GM11168 (cell line): ENCODE measurements around the gene MED8.

Source experiments
- in situ Hi-C: fragments of 300-500 bp; cut with MboI; formaldehyde crosslinking; loops from one replicate; pipeline ENCODE4 v1.12.0; 2022; ENCODE audit warnings: low sequenced_read_pairs; ENCODE audit not compliant: unreplicated experiment

Gene MED8

DNA sequence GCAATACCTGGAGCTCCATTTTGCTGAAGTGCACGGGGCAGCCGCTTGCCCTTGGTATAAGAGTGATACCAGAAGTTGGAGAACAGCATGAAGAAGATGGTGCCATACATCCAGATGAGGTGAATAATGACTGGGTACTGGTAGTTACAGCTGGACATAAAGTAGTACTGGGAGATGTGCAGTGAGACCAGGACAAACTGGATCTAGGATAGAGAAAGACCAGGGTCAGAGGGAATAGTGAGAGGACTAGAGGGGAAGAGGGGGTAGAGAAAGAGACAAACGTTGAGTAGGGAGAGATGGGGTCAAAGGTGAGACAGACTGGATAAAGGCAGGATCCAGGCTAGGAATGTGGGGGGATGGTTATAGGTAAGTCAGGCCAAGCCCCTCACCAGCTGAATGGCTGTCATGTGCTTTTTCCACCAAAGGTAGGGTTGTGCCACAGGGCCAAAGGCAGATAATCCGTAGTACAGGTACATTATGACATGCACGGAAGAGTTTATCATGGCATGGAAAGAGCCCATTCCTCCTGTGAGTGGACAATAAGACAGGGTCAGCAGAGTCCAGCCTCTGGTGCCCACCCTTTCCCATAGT lies 25.6 kb downstream of the MED8 start:
- in situ Hi-C loops, result loop anchor here (10.0 kb wide), 1 partner anchor 139 kb away; no protein-coding TSS in a partner anchor

DNA sequence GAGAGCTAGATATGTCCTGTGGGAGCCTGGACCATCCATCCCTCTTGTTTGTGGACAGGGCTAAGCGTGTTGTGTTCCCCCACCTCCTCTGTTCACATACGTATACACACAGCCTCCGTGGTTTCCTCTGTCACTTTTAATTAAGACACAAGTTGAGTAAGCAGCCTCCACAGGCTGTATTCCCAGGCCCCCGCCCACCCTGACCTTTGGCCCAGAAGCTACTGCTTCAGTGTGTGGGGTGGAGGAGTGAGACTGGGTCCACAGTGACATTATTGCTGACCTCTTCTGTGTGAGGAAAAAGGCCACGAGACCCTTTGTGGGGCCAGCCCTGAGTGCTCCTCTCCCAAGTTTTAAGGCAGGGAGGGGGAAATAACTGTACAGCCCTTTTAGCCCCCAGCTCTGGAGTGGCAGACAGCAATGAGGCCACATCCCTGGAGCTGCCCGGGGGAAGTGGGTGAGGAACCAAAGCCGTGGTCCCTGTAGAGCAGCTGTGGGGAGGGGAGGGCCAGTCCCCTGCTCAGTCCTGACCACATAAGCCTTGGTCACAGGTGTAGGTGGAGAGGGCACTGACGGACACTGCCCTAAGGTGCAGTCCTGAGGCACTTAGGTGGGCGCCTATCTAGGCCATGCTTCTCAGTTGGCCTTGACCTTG lies 26.2 kb downstream of the MED8 start:
- in situ Hi-C loops, result loop anchor here (10.0 kb wide), 1 partner anchor 139 kb away; no protein-coding TSS in a partner anchor

DNA sequence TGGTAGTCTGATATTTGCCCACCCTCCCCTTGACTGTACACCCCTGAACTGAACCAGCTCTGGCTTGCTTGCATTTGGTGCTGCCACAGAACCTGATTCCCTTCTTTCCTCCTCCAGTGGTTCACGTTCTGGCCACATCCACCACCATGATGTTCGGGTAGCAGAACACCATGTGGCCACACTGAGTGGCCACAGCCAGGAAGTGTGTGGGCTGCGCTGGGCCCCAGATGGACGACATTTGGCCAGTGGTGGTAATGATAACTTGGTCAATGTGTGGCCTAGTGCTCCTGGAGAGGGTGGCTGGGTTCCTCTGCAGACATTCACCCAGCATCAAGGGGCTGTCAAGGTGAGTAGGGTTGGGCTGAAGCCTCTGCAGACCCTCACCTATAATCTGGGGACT lies 29.0 kb downstream of the MED8 start:
- in situ Hi-C loops, result loop anchor here (10.0 kb wide), 1 partner anchor 136 kb away; no protein-coding TSS in a partner anchor

DNA sequence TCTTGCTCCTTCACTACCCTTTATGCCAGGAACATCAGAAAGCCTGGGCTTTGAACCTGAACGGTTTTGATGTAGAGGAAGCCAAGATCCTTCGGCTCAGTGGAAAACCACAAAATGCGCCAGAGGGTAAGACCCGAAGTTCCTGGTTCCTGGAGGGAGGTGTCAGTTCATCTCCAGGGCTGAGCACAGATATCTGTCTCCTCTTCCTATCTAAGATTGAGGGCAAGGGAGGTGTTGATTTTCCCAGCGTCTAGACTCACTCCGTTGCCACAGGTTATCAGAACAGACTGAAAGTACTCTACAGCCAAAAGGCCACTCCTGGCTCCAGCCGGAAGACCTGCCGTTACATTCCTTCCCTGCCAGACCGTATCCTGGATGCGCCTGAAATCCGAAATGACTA lies 29.9 kb downstream of the MED8 start:
- in situ Hi-C loops, result loop anchor here (10.0 kb wide), 1 partner anchor 135 kb away; no protein-coding TSS in a partner anchor

DNA sequence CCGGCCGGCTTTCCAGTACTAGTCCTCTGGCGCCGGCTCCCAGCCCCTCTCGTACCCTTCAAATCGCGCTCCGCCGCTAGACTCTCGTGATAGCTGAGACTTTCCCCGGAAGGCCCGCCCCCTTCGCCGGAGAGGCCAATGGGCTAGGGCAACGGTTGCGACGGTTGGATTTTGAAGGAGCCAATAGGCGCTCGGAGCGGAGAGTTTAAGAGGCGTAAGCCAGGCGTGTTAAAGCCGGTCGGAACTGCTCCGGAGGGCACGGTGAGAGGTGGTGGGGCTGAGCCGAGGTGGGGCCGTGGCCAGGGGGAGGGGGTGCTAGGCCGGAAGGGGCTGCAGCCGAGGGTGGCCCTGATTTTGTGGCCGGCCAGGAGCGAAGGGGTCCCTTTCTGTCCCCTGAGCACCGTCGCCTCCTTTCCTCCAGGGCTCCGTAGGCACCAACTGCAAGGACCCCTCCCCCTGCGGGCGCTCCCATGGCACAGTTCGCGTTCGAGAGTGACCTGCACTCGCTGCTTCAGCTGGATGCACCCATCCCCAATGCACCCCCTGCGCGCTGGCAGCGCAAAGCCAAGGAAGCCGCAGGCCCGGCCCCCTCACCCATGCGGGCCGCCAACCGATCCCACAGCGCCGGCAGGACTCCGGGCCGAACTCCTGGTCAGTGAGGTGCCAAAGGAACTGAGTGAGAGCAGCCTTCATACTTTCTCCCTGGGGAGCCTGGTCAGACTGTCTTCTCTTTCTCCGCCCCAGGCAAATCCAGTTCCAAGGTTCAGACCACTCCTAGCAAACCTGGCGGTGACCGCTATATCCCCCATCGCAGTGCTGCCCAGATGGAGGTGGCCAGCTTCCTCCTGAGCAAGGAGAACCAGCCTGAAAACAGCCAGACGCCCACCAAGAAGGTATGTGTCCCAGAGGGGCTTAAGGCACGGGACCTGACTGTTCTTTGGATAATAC lies 30.6 kb downstream of the MED8 start, which contains the start of gene CDC20:
CDC20 (plus strand) TSS at position 236 of the 948 bp plus-strand sequence; CDS start at position 471, 235 bp downstream.
- in situ Hi-C loops, result no loop called here

DNA sequence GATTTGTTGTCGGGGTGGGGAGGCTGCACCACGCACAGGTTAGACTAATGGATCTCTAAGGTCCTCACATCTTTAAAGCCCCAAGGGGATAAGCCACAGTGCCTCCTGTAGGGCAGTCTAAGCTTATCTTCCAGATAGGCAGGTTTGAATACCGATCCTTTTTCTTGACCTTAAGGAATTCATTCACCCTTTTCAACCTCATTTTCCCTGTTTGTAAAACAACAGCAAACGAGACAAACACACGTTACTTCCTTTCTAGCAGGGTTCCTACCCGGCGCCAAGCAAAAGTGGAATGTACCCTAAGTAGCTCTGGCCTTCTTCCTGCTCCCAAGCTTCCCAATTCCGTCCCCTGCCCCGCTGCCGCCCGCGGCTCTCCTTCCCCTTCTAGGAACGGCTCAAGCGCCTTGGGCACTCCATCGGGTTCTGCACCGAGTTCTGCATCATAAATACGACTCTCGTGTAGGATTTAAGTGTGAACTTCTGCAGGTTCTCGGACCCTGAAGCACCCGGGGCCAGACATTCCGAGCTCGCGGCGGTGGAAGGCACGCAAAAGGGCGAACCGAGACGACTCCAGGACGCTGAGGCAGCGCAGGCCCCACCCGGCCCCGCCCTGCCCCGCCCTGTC lies 31.4 kb downstream of the MED8 start:
- in situ Hi-C loops, result no loop called here

DNA sequence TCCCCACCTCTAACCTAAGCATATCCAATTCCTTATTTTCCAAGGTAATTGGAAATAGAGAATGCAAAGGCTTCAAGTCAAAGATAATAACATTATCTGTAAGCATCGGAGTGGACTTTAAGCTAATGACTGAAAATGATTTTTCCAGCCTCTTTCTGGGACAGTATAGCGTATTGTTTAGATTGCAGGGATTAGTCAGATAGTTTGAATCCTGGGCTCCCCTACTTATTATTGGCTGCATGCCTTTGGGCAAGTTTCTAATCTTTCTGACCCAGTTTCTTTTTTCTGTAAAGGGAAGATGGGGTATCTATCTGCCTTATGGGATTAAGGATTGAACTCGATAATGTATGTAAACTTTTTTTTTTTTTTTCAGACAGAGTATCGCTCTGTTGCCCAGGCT lies 32.3 kb downstream of the MED8 start:
- in situ Hi-C loops, result no loop called here

DNA sequence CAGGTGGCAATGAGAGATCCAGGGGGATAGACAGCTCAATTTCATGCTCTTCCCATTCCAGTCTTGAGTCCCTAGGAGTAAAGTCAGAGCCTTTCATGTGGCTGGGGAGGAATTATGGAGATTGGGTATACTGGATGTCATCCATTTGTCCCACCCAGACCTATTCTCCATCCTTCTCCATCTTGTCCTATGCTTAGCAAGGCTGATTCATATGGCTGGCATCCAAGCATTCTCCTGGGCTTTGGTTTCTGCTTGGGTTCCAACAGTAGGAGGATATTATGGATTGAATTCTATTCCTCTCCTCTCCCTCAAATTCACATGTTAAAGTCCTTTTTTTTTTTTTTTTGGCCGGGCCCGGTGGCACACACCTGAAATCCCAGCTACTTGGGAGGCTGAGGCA lies 34.7 kb downstream of the MED8 start:
- in situ Hi-C loops, result no loop called here

DNA sequence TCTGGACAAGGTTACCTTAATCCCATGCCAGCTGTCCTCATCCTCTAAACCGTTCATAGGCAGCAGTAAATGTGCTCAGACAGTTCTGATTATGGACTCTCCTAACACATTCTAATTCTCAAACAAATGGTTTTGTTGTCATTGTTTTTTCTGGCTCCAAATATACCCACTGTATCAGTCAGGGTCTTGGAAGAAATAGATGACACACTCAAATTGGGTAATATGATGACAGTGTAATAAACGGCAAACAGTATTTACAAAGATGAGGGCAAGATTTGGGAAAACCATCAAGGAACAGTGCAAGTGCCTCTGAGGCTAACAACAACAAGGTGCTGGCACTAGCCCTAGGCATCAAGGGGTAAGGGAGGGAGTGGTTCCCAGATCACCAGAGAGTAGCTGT lies 35.1 kb downstream of the MED8 start:
- in situ Hi-C loops, result no loop called here

DNA sequence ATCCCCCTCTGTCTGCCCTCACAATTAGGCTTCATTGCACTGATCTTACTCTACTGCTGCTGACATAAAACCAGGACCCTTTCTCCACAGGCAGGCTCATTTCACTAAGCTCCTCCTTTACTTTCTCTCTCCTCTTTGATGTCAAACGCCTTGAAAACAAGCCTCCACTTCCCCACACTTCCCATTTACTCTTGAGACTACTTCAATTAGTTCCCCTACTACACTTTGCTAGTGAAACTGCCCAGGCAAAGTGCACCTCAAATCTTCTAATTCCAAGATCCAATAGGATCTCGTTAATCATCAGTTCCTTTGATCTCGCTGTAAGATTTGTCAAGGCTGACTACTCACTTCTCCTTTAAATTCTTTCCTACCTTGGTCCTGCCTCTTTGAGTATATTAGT lies 36.7 kb downstream of the MED8 start:
- in situ Hi-C loops, result no loop called here

DNA sequence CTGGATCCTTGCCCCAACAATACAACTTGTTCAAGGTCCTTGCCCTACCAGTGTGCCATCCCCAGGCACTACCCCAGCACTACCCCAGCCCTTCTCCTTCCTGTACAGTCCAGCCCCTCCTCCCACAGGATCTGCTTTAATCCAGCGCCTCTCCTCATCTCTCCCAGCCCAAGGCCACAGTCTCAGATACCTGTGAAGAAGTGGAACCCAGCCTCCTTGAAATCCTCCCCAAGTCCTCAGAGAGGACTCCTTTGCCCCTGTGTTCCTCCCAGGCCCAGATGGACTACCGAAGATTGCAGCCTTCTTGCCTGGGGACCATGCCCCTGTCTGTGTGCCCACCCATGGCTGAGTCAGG lies 37.3 kb downstream of the MED8 start:
- in situ Hi-C loops, result no loop called here

DNA sequence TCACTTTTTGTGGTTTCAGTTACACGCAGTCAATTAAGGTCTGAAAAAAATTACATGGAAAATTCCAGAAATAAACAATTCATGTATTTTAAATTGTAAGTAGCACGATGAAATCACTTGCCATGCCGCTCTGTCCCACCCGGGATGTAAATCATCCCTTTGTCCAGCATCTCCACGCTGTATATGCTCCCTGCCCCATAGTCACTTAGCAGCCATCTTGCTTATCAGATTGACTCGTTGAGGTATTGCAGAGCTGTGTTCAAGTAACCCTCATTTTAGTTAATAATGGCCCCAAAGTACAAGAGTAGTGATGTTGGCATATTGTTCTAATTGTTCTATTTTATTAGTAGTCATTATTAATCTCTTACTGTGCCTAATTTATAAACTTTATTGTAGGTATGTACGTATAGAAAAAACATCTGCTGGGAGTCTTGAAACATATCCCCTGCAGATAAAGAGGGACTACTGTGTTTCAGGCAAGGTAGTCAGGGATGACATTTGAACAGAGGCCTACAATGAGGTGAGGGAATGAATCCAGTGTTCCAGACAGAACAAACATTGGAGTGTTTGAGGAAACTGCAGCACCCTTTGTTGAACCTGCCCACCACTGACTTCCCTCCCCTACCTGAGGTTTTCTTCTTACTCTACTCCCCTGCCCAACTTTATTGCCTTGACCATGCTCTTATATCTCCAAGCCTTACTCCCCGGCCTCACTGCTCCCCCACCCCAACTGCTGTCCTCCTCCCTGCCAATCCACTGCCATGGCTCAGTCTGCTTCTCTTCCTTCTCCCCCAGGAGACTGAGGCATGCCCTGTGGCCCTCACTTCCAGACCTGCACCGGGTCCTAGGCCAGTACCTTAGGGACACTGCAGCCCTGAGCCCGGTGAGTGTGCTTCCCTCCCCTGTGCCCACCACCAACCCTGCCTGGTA lies 37.9 kb downstream of the MED8 start:
- in situ Hi-C loops, result no loop called here

DNA sequence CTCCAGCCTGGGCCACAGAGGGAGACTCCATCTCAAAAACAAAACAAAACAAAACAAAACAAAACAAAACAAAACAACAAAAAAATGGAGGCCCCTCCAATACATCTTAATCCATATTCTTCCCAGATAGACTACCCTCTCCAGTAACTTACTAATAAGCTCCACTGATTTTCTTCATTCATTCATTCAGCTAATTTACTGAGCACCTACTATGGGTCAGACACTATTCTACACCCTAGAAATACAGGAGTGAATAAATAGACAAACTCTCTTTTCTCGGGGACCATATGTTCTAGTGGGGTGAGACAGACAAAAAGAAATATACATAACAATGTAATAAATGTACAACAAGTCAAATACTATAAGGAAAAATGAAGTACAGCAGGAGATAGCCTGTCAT lies 38.6 kb downstream of the MED8 start:
- in situ Hi-C loops, result no loop called here

DNA sequence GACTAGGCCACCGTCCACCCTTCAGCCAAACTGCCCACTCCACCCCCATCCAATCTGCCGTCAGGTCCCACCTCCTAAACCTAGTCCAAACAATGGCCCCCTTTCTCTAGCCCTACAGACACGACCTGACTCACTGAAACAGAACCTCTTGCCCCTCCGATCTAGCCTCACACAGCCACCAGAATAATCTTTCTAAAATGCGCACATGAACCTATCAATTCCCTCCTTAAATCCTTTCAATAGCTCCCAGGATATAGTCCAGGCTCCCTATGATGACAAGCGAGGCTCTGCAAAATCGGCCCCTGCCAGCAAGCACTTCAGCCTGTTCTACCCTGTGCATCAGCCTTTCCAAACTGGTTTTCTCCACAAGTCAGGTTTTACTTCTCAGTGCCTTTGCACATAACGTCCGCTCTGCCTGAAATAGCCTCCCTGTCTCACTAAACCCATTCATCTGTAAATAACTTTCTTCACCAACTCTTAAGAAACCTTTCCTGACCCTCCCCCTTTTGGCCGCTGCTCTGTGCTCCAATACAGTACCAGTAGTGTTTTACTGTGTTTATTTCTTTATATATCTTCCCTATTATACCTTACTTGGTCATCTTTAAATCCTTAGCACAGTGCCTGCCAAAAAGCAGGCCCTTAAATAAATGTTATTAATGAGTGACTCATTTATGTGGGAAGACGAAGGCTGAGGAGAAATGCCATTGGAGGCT lies 39.9 kb downstream of the MED8 start:
- in situ Hi-C loops, result no loop called here

DNA sequence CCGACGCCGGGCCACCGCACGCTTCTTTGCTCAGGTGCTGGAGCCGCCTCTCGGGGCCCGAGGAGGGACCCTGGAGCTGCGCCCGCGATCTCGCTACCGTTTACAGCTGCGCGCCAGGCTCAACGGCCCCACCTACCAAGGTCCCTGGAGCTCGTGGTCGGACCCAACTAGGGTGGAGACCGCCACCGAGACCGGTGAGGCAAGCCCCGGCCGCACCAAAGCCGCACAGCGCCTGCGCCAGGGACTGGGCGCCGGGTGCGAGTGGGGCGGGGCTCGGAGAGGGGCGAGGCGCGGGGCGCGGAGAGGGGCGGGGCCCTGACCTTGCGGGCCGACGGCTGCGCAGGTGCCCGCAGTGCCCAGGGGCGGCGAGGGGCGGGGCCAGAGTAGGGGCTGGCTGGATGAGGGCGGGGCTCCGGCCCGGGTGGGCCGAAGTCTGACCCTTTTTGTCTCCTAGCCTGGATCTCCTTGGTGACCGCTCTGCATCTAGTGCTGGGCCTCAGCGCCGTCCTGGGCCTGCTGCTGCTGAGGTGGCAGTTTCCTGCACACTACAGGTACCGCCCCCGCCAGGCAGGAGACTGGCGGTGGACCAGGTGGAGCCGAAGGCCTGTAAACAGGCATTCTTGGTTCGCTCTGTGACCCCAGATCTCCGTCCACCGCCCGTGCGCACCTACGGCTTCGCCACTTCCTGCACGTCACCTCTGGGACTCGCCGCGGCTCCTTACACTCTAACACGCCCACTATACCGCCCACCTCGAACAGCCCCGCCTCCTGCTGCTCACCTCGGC lies 40.6 kb downstream of the MED8 start:
- in situ Hi-C loops, result no loop called here

DNA sequence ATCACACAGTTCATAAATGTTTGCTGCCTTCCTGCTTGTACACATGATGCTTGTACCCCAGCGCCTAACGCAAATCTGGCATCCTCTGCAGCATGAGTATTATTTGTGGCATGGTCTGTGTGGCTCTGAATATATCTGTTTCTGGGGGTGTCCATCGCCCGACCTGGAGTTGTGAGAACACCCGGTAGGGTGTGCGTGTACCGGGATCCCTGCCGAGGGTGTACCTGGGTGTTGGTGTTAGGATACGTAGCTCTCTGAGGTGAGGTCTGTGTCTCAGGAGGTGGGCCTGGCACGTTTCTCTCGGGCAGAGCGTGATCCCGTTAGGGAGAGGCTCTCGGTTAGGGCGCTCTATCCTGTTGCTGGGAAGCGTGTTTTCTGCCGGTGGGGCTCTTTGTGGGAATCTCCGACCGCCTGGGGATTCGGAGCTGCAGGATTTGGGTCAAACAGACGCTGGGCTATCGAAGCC lies 41.2 kb downstream of the MED8 start:
- in situ Hi-C loops, result no loop called here

DNA sequence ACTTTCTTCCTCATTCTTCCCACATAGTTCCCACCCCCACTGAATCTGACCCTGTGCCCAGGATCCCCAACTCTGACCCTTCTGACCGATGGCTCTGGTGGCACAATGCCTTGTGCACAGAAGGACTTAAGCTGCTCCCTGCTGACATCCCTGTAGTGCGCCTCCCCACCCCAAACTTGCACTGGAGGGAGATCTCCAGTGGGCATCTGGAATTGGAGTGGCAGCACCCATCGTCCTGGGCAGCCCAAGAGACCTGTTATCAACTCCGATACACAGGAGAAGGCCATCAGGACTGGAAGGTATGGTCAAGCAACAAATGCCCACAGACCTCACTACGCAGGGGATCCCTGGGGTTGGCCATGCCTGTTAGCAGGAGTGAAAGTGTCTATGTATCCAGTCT lies 43.0 kb downstream of the MED8 start:
- in situ Hi-C loops, result no loop called here

DNA sequence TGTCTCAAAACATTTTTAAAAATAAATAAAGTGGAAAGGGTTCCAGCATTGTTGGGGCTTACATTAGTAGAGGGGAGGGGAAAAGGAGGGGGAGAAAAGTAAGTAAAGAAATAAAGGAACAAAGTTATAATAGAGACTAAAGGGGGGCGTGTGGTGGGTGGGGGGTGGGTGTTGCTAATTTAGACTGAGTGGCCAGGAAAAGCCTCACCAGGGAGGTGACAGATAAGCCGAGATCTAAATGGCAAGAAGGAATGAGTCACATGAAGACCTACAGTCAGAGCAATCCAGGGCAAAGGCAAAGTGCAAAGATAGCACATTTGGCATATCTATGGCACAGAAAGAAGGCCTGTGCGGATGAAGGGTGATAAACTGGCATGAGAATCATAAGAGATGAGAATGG lies 44.5 kb downstream of the MED8 start:
- in situ Hi-C loops, result no loop called here
